Liver (tissue), 9 donors: ENCODE results near the gene KAZALD1. TPM values are rescaled to one million over a fixed set of nuclear protein-coding genes. Genes with fewer than 3 reads are reported as not detected.

Experiments
- DNase-seq: peaks from one replicate; pipeline ENCODE4 v3.0.0-alpha.2; 2017; ENCODE audit warnings: low spot score
- H3K27ac ChIP-seq, 2 donors: one replicate each; pipeline ENCODE4 v1.7.0; 2013; ENCODE audit warnings: inconsistent platforms in 2 of 2, low read length in 2 of 2, control low read depth in 1 of 2, low read depth in 1 of 2, mild to moderate bottlenecking in 1 of 2
- H3K27me3 ChIP-seq, 4 donors: one replicate each; pipeline versions ENCODE4 v1.6.1 to v1.7.0; 2013; ENCODE audit warnings: low read length in 3 of 4, inconsistent platforms in 1 of 4, mild to moderate bottlenecking in 1 of 4, moderate library complexity in 1 of 4; ENCODE audit not compliant: control insufficient read depth in 4 of 4, insufficient read depth in 4 of 4
- H3K36me3 ChIP-seq, 4 donors: one replicate each; pipeline versions ENCODE4 v1.6.1 to v1.7.0; 2013; ENCODE audit warnings: low read length in 3 of 4, mild to moderate bottlenecking in 3 of 4, low read depth in 1 of 4, moderate library complexity in 1 of 4; ENCODE audit not compliant: control insufficient read depth in 4 of 4, insufficient read depth in 3 of 4
- H3K4me1 ChIP-seq, 4 donors: one replicate each; pipeline versions ENCODE4 v1.6.1 to v1.7.0; 2013; ENCODE audit warnings: low read length in 3 of 4, mild to moderate bottlenecking in 3 of 4, moderate library complexity in 1 of 4; ENCODE audit not compliant: control insufficient read depth in 4 of 4, insufficient read depth in 4 of 4
- H3K4me3 ChIP-seq, 3 donors: one replicate each; pipeline versions ENCODE4 v1.6.1 to v1.7.0; 2013; ENCODE audit warnings: low read length in 3 of 3, control low read depth in 1 of 3, low read depth in 1 of 3, mild to moderate bottlenecking in 1 of 3
- H3K9ac ChIP-seq, 2 donors: one replicate each; pipeline ENCODE4 v1.7.0; 2013; ENCODE audit warnings: low read length in 2 of 2, mild to moderate bottlenecking in 2 of 2, moderate library complexity in 2 of 2, control low read depth in 1 of 2, low read depth in 1 of 2
- H3K9me3 ChIP-seq, 4 donors: one replicate each; pipeline versions ENCODE4 v1.6.1 to v1.7.0; 2013; ENCODE audit warnings: low read length in 3 of 4; ENCODE audit not compliant: control insufficient read depth in 4 of 4
- ATF3 ChIP-seq: IDR thresholded peaks from 2 replicates; pipeline ENCODE4 v1.6.1; 2016; ENCODE audit warnings: antibody characterized with exemption
- CTCF ChIP-seq: fragments of 150-350 bp; IDR thresholded peaks from 2 replicates; pipeline ENCODE4 v1.5.1; 2017; ENCODE audit warnings: improper control_type of control experiment, low read depth, low read length; ENCODE audit not compliant: missing input control
- FOXA1 ChIP-seq: IDR thresholded peaks from 2 replicates; pipeline ENCODE4 v1.6.1; 2016; ENCODE audit warnings: antibody characterized with exemption
- FOXA2 ChIP-seq: IDR thresholded peaks from 2 replicates; pipeline ENCODE4 v1.6.1; 2016; ENCODE audit warnings: antibody characterized with exemption
- HNF4A ChIP-seq, 2 donors: conservative IDR thresholded peaks; 2 replicates each; pipeline ENCODE4 v1.6.1; 2016; ENCODE audit warnings: antibody characterized with exemption in 2 of 2, mild to moderate bottlenecking in 2 of 2
- HNF4G ChIP-seq: IDR thresholded peaks from 2 replicates; pipeline ENCODE4 v1.6.1; 2016; ENCODE audit warnings: antibody characterized with exemption
- JUND ChIP-seq, 2 donors: IDR thresholded peaks; 2 replicates each; pipeline ENCODE4 v1.6.1; 2016; ENCODE audit warnings: antibody characterized with exemption in 2 of 2
- MAX ChIP-seq: IDR thresholded peaks from 2 replicates; pipeline ENCODE4 v1.6.1; 2016; ENCODE audit warnings: antibody characterized with exemption
- NR2F2 ChIP-seq: IDR thresholded peaks from 2 replicates; pipeline ENCODE4 v1.6.1; 2016; ENCODE audit warnings: antibody characterized with exemption
- REST ChIP-seq: IDR thresholded peaks from 2 replicates; pipeline ENCODE4 v1.6.1; 2016; ENCODE audit warnings: antibody characterized with exemption, mild to moderate bottlenecking
- RXRA ChIP-seq, 2 donors: IDR thresholded peaks; 2 replicates each; pipeline ENCODE4 v1.6.1; 2017 to 2018; ENCODE audit warnings: antibody characterized with exemption in 2 of 2, mild to moderate bottlenecking in 1 of 2
- SP1 ChIP-seq: IDR thresholded peaks from 2 replicates; pipeline ENCODE4 v1.6.1; 2018; ENCODE audit warnings: antibody characterized with exemption, mild to moderate bottlenecking
- ZBTB33 ChIP-seq: IDR thresholded peaks from 2 replicates; pipeline ENCODE4 v1.6.1; 2016; ENCODE audit warnings: antibody characterized with exemption
- WGBS: extraction: QIAGEN DNeasy Blood & Tissue Kit; methylation state at CpG from one replicate; pipeline ENCODE4 v1.1.7; 2013; 5-methylcytosine and 5-hydroxymethylcytosine counted together
- polyA plus RNA-seq, 2 donors: library from polyadenylated mRNA; stranded (reverse) in 1 of 2; unstranded in 1 of 2; fragments of 200-250 nt in 1 of 2; fragments of >200 nt in 1 of 2; fragmentation: Nextera tagmentation in 1 of 2; extraction: Ambion mirVana in 1 of 2; gene quantifications; one replicate each; pipeline versions ENCODE4 v1.2.1 to v1.2.3, GENCODE V29; 2013 to 2015
- total RNA-seq, 2 donors: library from RNA; depleted of rRNA; stranded (reverse); fragments of >200 nt; gene quantifications; one replicate each; pipeline ENCODE4 v1.2.3, GENCODE V29; 2014
- donor health status: healthy.
- donor health status: healthy.
- donor health status: healthy.
- donor health status: healthy.
- donor health status: healthy.

KAZALD1 gene
- total and polyA plus RNA-seq, 4 donors: 0.21 to 1.2 (median 0.71) TPM

GRCh38 chr10:101094121-101094879 lies 32.5 kb downstream of the KAZALD1 start:
- no peak overlapping the region for H3K4me3 ChIP-seq
- 78% methylated on average over 14 of the region's 14 CpGs for WGBS
- TF ChIP-seq CTCF: no peak
- TF ChIP-seq REST: no peak
- TF ChIP-seq SP1: no peak
- TF ChIP-seq HNF4A (conservative IDR thresholded peaks at IDR 0.05): no peak
- TF ChIP-seq HNF4G: no peak
- no peak for TF ChIP-seq RXRA (IDR thresholded peaks at IDR 0.05)
- TF ChIP-seq ZBTB33: no peak
- no peak for TF ChIP-seq FOXA1
- no peak for TF ChIP-seq FOXA2
- no peak for TF ChIP-seq JUND (IDR thresholded peaks at IDR 0.05)
- no peak for TF ChIP-seq ATF3
- no peak for TF ChIP-seq MAX
- TF ChIP-seq NR2F2: no peak

GRCh38 chr10:101095004-101095403 lies 33.2 kb downstream of the KAZALD1 start:
- Histone ChIP-seq H3K36me3 (no peaks in the 10 kb centered on the region), H3K9me3 (no peaks in the 10 kb centered on the region), H3K27me3 (peaks cover 0 to 2% (median under 1%) of the 10 kb centered on the region in 4 donors), H3K4me1 (no peaks in the 10 kb centered on the region), H3K27ac (no peak overlapping the region), H3K9ac (no peak overlapping the region), H3K4me3 (no peak overlapping the region)
- no peak for TF ChIP-seq RXRA (IDR thresholded peaks at IDR 0.05)
- no peak for TF ChIP-seq HNF4G
- no peak for TF ChIP-seq ATF3
- TF ChIP-seq HNF4A (conservative IDR thresholded peaks at IDR 0.05): no peak
- no peak for TF ChIP-seq JUND (IDR thresholded peaks at IDR 0.05)
- no peak for TF ChIP-seq MAX
- TF ChIP-seq FOXA1: no peak
- WGBS: 77% methylated on average over 6 of the region's 6 CpGs
- DNase-seq: no peak

More at GRCh38 chr10:101094121-101094879, 32.5 kb downstream of the KAZALD1 start:
- H3K9me3 ChIP-seq: no peaks in the 10 kb centered on the region
- H3K36me3 ChIP-seq: no peaks in the 10 kb centered on the region
- no peak for DNase-seq
- H3K9ac ChIP-seq: no peak overlapping the region
- no peak overlapping the region for H3K27ac ChIP-seq
- no peaks in the 10 kb centered on the region for H3K4me1 ChIP-seq
- peaks cover 0 to 2% (median 1%) of the 10 kb centered on the region in 4 donors for H3K27me3 ChIP-seq
